HuH-7.5 (cell line): ENCODE results near the gene MYLK.
A peak's percentile ranks its signal among the peaks of the same experiment; 100 is the strongest.
"Not testable (repeated sequence)": the region's sequence is repeated elsewhere in the genome, so short reads cannot be mapped to it uniquely, and the experiment has no call there.

Experiments
- DNase-seq: peaks from one replicate; pipeline ENCODE4 v3.0.0; 2011; ENCODE audit warnings: low spot score

The MYLK gene

DNA sequence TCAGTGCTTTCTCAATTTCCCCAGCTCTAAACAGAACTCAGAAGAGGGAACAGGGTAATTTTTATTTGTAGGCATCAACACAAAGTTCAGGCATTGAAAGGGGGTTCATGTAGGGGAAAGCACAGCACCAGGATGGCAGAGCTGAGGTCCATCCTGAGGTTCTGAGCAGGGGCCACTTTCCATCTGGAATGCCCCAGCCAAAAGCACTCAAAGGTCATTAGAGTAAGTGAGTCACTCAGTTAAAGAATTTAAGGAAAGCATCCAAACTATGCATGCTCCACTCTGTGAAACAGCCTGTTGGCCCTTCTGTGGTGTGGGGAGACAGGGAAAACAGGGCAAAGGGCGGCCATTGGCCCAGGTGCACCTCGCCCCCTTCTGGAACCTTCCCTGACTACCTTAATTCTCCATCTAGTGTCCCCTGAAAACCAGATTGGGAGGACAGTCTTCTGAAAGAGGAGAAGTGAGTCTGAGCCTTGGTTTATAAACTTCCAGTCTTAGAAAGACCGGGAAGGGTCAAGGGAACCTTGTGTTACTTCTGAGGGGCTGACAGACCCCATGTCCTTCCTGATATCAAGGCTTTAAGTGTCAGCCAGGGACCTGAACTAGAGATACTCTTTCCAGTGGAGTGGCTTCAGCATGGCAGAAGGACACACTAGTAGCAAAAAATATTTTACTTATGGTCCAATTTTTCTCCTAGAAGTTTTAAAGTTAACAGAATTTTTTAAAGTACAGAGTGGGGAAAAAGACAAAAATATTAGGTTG, 133.3 kb downstream of the MYLK start:
- no peak for DNase-seq

DNA sequence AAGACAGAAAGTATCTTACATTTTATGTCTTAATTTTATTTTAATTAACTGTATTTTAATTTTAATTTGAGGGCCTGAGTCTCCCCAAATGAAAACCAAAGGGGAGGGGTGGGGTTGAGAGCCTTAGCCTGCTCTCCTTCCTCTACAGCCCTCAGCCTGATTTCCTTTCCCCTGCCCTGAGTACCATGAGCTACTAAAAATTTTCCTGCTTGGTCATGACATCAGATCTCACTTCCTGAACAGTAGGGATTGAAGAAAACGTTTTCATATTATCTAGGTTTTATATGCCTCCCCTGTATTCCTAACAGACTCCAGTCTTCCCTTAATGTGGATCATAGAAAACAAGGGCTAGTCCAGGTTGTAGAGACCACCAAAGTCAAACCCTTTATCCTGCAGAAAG, 133.9 kb downstream of the MYLK start:
- DNase-seq, result no peak

DNA sequence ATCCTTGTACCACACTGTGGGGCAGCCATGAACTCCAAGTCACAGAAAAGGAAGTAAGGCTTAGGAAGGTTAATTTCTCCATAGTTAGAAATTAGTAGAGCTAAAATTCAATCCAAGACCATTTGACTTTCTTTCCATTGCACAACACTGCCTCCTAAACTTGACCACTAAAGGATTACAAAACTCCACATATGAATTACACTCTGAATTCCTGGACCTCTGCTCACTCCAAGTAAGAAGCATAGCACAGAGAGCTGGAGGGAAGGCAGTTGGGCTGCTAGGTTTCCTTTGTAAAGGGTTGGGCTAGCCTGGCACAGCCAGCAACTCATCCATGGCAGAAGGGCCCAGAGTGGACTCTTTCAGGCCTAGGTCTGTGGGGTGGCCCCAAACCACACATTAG, 134.4 kb downstream of the MYLK start:
- peak; percentile 27 for DNase-seq

DNA sequence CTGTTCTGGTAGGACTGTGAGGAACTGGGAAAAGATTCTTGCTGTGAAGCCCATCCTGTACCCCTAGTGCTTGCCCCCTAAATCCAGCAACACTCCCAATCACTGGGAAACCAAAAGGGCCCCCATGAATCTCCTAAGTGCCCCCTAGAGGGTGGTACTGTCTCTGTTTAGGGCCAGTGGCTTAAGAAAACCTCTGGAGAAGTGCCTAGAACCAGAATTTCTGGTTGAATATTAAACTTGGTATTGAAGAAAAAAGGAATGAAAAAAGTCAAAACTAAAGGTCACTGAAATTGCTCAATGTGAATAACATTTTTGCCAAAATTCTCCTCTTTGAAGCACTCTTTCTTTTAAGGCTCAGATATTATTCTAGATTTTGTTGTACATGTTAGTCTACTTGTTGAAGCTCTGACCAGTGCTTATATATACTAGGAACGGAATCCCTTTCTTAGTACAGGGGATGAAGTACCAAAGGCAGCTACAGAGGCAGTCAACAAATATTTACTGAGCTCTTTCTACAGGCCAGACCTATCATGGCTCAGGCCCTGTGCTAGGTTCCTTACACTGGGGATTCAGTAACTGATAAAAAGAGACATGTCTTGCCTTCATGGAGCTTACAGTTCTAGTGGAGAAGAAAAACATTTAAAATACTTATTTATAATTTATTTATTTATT, 138.8 kb downstream of the MYLK start:
- no peak for DNase-seq

DNA sequence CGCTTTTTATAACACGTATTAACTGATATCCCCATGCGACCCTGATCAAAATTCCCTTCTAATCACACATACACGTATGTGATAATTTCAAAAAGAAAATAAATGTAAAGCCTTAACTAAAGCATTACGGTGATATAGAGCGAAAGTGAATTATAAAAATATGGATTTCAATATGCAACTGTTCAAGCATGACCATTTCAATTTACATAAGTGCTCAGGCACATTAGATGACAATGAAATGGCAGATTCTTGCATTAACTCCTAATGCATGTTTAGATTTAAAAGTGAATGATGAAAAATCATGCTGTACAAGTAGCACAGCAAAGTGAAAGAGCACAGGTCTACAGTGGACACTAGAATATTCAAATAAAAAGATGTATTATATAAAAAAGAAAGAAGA, 140.1 kb downstream of the MYLK start:
- DNase-seq, result no peak

DNA sequence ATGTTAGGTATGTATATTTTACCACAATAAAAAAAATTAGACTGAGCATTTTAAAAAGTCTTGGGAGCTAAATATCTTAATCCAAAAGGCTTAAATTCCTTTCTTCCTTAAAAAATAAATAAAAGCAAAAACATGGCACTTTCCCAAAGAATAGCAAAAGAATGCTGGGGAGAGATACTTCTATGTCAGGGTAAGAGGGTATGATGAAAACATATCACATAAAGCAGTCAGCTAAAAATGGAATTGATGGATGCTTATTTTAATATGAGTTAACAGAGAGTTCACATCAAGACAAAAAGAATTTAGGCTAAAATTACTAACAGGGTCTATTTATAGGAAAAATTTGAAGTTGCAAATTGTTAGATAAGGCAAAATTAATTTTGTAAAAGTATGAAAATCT, 141.0 kb downstream of the MYLK start:
- DNase-seq, result no peak

DNA sequence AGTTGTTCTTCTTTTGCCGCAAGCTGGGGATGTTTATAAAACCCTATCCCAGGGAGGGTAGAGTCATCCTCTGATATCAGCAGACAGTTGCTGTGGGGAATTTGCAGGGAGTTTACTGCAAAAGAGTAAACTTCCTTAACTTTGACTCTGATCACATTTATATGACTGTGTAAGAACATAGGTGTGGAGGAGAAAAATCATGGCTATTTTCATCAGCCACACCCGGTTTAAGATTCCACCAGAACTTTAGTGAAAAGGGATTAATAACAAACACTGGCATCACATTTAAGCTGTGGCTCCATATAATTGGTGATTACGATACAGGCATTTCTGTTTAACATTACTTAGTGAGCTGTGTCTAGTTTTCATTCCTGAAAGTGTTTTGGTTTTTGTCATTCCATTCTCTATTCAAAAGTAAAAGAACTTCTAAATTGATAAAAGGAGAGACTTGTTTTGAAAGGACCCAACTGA, 143.1 kb downstream of the MYLK start:
- no peak for DNase-seq

DNA sequence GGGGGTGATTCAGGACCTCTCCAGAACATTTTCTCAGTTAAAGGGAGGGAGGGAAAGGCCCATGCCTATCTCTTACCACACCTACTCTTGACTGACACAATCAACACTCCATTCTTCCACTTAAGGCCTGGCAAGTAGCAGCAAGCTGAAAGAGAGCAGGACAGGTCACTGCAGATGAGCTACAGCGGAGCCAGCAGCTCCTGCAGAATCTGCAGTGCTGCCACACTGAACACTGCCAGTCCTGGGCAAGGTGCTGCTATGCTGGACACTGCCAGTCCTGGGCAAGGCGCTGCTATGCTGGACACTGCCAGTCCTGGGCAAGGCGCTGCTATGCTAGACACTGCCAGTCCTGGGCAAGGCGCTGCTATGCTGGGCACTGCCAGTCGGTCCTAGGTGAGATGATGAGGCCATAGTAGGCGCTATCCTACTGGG, 143.7 kb downstream of the MYLK start:
- DNase-seq, result no peak

DNA sequence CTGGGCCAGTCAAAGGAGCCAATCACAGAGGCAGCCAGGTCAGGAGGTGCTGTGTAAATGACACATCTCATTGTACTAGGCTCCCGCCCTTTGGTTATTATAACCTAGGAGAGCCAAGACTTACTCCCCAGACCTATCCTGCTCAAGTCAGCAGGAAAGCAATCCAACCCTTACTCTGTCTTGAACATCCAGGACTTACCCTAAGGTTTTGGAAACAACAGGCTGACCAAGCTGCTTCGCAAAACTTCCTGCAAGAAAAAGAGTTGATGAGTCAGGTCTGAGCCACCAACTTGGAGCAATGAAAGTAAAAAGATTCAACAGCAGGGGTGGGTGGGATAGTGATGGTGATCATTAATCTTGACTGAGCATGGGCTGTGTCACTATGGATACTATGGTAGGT, 144.4 kb downstream of the MYLK start:
- DNase-seq, result no peak

DNA sequence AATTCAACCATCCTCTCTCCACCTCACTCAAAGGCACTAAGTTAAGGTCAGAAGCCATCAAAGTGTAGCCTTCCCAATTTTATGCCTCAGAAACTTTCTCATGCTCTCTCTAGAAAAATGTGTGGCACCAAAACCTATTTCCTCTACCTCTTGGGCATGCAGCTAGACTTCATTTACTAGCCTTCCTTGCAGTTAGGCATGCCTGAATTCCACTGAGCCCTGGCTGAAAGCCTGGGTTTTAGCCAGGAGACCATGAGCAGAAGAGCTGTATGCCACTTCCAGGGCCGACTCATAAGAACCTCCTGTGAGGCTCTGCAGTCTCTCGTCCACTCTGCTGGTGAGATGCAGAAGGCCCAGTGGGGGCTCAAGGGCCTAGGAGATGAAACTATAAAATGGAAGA, 145.0 kb downstream of the MYLK start:
- no peak for DNase-seq

DNA sequence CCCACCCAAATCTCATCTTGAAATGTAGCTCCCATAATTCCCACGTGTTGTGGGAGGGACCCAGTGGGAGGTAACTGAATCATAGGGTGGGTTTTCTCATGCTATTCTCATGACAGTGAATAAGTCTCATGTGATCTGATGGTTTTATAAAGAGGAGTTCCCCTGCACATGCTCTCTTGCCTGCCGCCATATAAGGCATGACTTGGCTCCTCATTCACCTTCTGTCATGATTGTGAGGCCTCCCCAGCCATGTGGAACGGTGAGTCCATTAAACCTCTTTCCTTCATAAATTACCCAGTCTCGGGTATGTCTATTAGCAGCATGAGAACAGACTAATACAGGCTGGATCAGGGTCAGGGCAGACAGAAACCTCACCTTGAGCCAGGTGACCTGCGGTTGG, 145.6 kb downstream of the MYLK start:
- DNase-seq, result not testable (repeated sequence)

DNA sequence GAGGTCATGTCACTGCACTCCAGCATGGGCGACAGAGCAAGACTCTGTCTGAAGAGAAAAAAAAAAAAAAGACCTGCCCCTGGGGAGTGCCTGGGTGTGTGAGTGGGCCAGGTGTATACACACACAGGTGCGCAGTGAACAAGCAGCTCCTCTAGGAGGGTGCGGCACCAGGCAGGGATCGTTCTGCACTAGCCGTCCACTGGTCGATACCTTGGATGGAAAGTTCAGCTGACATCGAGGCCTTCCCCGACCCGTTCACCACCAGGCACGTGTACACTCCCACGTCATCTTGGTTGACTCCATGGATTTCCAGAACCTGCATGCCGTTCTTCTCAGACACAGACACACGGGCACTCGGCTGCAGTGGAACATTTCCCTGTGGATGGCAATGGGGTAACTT, 147.0 kb downstream of the MYLK start:
- DNase-seq, result no peak

DNA sequence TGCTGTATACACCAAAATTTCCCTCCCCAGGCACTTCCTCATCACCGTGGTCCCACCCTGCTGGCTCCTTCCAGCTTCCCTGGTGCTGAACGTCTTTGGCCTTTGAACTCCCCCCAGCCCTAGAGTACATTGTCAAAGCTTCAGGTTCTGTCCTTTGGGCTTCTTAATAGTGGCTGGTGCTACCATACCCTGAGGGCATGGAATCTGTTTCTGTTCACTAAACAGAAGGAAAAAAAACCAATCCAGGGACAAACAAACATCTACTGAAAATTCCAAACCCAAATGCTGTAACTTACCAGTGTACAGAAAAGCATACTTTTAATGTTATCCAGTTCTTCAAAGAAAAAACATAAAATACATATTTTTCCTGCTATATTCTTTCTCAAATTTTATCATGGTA, 148.7 kb downstream of the MYLK start:
- no peak for DNase-seq

DNA sequence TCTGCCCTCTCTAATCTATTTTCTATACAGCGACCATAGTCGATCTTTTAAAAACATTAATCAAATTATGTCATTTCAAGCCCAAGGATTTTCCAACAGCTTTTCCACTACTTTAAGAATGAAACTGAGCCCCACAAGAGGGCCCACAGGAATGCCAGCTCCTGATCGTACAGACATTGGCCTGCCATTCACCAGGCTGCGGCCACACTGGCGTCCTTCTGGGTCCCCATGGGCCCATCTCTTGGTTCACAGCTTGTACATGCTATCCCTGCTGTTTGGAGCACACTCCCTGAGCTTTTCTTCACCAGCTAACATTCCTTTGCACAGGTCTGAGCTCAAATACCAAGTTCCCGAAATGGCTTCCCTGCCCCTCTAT, 149.6 kb downstream of the MYLK start:
- no peak for DNase-seq

DNA sequence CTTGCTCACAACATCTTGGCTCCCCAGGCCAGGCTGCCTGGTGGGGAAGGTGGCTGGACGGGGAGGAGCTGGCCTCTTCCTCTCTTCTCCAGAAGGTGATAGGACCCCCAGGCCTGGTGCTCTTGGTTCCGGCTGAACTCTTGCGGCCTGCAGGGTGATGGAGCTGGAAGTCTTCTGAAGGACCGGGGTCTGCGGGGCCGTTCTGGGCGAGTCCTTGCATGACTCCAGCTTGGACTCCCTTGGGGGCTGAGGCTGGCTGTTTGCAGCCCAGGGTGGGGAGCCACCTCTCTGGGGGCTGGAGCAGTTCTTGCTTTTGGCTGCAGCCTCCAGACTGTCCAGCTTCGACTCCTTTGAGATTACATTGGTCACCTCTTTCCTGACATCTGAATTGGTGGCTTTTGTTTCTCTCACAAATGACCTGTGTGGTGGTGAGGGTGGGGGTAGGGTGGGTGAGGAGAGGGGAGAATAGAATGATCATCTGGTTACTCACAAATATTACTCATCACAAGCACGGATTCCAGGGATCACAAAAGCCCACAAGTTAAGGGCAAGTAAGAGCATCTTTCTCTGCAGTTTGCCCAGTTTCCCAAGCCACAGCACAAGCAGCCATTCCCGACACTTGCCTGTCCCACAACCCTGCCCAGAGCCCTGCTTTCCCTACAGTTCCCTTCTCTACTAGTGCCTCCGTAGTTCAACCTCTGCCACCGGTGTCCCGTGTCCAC, 150.2 kb downstream of the MYLK start:
- DNase-seq, result no peak

DNA sequence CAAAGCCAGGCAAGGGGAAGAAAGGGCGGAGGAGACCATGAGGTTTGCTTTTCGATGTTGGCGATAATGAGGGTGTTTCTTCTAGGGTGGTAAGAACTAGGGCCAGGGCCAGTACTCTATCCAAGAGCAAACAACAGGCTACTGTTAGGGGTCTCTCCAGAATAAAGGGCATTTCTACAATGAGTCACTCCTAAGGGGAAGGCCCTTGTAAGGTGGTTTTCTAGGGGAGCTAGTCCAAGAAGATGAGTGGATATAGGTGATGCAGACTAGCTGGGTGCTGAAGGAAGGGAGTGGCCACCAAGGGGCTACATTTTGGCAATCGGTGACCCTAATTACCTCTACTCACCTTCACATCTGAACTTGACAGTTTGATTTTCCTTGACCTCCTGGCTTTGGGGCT, 150.8 kb downstream of the MYLK start:
- DNase-seq, result no peak

DNA sequence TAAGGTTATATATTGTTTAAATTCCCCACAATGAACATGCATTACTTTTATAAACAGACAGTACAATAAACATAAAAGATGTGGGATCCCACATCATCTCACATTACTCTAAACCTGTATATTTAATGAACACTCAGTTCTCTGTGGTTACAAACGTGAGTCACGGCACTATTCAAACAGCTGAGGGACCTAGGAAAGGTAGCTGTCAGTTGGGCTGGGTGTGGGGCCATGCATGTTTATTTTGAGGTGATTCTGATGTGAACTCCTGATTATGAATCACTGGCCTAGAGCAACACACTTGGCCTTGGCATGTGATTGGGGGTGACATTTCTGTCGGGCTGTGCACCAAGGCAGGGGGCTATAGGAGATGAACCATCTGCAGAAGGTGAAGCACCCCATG, 151.7 kb downstream of the MYLK start:
- no peak for DNase-seq

DNA sequence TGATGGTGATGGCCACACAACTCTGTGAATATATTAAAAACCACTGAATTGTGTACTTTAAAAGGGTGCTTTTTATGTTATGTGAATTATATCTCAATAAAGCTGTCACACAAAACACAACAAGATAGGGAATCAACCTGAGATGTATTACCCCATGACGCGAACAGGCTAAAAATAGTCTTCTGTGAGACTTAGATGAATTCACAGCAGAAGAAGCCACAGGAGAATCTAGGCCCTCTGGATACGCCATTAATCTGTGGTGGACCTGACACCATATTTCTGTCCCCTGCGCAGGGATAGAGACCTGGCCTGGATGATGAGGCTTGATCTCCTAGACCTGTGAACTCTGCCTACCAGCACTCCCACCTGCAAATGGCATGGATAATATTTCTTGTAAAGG, 153.3 kb downstream of the MYLK start:
- no peak for DNase-seq

DNA sequence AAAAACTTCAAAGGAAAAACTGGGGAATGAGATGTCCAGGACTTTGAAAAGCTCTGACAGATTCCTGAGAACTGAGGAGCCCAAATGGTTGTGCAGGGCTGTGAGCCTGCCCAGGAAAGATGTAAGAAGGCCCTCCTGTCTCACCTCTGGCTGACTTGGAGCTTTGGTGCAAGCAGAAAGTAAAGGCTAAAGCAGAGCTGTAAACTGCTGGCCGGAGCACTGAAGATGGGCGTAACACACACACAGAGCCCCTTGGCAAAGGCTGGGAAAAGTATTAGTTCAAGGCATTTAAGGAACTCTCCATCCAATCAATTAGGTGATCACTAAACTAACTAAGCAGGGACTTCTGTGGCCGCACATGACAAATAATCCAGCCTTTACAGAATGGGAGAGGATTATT, 155.1 kb downstream of the MYLK start:
- DNase-seq, result no peak

DNA sequence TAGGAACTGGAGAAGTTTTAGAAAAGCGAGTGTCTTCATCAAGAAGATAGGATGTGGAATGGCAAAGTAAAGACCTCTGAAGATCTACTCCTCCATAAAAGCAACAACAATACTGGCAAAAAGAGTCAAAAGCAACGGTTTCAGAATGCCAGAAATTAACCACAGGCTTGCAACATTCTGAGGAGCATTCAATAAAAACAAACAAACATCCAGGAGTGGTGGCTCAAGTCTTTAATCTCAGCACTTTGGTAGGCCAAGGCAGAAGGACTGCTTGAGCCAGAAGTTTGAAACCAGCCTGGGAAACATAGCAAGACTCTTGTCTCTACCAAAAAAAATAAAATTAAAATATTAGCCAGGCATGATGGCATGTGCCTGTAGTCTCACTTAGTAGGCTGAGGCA, 156.1 kb downstream of the MYLK start:
- DNase-seq, result no peak

DNA sequence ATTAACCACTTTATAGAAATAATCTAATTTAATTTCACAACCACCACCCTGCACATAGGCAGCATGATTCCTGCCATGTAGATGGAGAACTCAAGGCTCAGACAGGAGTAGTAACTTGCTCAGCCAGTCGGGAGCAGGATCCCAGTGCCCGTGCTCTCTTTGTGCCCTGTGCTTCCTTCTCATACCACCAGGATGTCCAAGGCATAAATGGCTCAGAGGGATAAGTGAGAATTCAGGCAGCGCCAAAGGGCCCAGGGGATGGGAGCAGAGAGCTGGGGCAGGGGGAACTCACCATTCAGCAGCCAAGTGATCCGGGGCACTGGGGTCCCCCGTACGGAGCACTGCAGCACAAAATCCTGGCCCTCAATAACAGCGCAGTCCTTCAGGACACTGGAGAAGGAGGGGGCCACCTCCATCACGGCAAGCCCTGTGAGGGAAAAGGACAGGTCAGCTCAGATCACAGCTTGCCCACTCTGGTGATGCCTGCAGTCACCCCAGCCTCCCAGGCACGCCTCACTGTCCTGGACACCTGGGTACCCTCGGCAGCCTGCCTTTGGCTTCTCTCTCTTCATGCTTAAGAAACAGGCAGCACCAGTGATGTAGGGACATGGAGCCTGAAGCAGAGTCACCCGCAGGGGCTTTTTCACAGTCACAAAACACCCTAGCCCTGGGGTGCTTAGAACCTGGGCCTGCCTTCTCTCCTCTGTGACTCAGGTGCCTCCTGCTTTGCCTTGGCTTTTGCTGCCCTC, 158.3 kb downstream of the MYLK start:
- DNase-seq, result no peak

DNA sequence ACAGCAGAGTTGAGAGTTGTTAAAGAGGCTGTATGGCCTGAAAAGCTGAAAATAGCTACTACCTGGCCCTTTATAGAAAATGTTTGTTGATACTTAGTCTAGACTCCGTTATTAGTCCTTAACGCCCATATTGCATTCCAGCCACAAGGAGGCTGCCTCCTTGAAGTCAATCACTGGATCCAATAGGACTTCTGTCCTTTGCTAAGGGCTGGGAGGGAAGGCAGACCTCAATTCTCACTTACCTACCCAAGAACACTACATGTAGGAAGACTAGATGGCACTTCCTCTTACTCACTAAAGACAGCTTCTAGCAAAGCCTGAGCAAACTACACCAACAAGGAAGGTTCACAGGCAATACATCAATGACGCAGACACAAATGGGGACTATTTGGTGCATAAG, 159.8 kb downstream of the MYLK start:
- no peak for DNase-seq
